Measurements from ENCODE around the gene KLHL22.
"Not testable (repeated sequence)": the region's sequence is repeated elsewhere in the genome, so short reads cannot be mapped to it uniquely, and the experiment has no call there.

The KLHL22 gene

GRCh38 chr22:20494978-20495860 lies at the start of gene KLHL22:
Gene KLHL22 (minus strand): TSS chr22:20495795. CDS start chr22:20489211, 6,584 bp downstream.
- DNase-seq = peak; percentile 50

DNA sequence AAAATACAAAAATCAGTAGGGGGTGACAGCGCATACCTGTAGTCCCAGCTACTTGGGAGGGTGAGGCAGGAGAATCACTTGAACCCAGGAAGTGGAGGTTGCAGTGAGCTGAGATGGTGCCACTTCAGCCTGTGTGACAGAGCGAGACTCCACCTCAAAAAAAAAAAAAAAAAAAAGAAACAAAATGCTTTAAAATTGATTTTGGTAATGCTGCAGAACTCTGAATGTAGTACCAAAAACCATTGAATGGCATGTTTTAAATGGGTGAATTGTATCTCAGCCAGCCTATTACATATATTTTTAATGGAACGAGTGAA lies 49.7 kb upstream of the KLHL22 start:
- DNase-seq = not testable (repeated sequence)

- no peak for DNase-seq
Observed at GRCh38 chr22:20542736-20543135, 47.1 kb upstream of the KLHL22 start.

- DNase-seq = no peak
Observed at GRCh38 chr22:20542055-20542454, 46.5 kb upstream of the KLHL22 start.

- DNase-seq = not testable (repeated sequence)
Observed at GRCh38 chr22:20538875-20539274, 43.3 kb upstream of the KLHL22 start.

- no peak for DNase-seq
Observed at GRCh38 chr22:20537983-20538382, 42.4 kb upstream of the KLHL22 start.

- no peak for DNase-seq
Observed at GRCh38 chr22:20537325-20537756, 41.7 kb upstream of the KLHL22 start.

- DNase-seq = no peak
Observed at GRCh38 chr22:20536590-20537324, 41.2 kb upstream of the KLHL22 start.

- DNase-seq = no peak
Observed at GRCh38 chr22:20533879-20534265, 38.3 kb upstream of the KLHL22 start.

DNA sequence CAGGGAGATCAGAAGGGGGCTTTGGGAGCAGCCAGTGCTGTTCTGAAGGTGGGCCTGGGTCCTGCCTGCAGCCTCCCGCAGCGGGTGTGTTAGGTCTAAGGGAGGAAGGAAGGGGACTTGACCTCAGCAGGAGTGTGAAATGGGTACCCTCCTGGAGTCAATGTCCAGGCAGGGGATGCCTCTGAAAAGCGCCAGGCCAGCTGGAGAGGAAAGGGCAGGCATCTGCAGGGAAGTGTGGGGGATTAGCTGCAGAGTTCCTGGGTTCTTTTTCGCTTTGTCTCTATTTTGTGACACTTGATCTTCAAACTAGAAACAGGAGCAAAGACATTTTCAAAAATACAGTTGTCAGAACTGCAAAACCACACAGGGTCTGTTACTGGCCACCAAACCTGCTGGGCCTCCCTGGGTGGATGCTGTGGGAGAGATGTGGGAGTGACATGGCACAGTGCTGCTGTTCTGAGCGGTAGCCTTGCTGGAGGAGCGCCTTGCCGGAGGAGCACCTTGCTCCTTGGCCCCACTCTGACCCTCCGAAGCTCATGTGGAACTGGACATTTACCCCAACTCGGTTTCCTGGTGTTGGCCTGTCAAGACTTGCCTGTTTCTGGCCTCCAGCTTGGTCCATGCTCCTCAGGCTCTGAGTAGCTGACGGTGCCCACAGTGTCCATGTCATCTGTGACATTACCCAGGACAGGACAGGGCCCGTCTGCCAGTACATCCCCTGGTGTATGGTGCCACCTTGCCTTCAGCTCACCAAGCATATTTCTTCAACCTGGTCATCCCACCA lies 37.7 kb upstream of the KLHL22 start:
- DNase-seq = no peak

DNA sequence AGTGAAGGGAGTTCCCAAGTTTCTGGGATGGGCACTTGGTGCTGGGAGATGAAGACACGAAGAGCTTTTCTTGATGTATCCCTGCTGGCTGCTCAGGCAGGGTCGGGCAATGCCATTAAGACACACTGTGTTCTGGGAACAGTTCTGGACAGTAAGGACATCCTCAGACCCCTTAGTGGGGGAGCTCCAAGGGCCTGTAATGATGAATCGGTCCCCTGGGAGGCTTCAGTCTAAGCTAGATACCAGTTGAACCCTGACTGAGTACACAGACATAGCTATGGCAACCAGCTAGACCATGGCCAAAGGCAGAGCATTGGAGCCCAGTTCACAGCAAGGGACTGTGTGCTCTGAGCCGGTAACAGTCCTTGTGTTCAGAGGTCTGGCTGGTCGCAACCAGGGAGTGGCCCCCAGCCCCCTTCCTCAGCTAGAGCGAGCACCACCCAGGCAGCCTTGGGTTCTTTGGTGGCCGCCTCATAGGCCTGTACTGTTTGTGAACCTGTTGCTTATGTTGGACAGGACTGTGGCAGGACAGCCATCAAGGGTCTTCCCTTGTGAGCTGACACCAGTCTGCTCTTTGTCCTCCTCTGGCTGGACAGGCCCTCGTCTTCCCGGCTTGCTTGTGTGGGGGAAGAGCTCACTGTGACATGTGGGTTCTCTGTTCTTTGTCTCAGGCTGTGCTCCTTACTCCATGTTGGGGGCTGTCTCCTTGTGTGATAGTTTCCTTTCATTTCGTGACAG lies 36.8 kb upstream of the KLHL22 start:
- DNase-seq = no peak

- DNase-seq = no peak
Observed at GRCh38 chr22:20531404-20532201, 36.0 kb upstream of the KLHL22 start.

GRCh38 chr22:20531154-20531403 lies 35.5 kb upstream of the KLHL22 start:
- no peak for DNase-seq

DNA sequence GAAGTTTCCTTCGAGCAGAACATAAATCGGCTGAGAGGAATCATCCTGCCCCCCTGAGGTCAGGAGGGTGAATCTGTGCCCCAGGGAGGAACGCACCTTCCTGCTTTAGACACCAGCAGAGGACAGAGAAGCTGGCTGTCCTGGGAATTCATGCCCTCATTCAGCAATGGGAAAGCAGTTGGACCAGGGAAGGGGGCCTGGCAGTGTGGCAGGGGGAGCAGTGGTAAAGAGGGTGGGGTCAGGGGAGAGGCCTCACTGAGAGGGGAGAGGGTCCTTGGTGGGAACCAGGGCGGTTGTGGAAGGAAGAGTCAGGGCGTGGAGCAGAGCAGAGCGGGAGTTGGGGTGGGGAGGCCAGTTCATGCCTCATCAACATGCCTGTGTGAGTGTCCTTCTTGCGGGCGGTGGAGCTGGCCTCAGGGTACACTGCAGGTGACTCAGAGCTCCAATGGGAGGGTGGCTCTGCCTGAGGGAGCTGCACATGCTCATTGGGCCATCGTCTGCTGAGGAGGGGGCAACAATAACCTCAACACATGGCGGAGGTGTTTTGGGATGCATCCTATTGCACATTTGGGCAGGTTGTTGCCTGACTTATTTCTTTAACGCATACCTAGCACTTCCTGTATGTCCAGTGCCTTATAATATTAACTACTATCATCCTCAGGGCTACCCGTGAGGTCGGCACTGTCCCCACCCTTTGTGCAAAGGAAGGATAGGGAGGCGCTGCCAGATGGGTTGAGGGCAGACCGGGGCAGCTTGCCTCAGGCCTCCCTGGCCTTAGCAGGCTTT lies 35.0 kb upstream of the KLHL22 start:
- DNase-seq = no peak

DNA sequence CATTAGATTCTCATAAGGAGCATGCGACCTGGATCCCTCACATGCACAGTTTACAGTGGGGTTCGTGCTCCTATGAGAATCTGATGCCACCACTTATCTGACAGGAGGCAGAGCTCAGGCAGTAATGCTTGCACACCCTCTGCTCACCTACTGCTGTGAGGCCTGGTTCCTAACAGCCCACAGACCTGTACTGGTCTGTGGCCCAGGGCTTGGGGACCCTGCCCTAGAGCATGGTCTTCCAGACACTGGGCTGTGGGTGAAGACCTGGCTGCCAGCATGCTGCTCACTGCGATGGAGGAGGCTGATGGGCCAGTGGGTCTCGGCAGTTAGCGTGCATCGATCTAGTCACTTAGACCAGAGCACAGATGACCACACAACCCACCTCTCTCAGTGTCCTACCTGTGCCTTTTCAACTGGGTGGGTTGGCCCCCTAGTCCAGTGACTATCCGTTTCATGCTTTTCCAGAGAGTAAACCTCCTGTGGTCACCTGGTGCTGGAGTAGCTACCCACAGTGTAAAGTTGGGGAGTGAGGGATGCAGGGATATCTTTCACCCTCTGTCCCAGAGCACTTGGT lies 32.9 kb upstream of the KLHL22 start:
- no peak for DNase-seq

DNA sequence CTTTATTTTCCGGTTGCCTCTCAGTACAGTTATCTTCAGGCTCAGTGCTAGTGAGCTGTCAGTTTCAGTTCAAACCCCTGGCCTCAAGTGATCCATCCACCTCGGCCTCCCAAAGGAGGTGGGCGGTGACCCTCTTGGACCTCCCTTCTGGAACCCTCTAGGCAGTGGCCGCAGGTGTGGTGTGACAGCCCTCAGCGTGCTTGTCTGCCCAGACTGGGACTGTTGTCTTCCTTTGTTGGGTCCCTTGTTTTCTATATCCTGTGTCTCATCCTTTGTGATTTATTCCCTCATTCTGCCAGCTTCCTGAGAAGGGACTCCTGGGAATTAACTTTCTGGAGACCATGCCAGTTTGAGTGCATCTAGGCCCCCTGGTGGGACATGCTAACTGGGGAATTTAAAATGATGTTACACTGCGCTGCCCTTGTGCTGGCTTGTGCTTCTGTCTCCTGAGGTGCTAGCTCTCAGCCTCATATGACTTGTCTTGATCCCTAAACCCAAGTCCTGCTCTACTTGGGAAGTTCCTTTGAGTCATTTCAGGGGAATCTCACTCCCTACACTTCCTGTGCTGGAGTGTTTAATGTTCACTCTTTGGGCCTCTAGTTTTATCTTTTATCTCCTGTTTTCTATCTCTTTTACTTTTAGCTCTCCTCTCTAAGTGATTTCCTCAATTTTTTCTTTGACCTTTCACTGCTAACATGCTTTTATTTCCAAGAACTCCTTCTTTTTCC lies 31.2 kb upstream of the KLHL22 start:
- no peak for DNase-seq

GRCh38 chr22:20526305-20526627 lies 30.7 kb upstream of the KLHL22 start:
- no peak for DNase-seq

GRCh38 chr22:20525048-20525447 lies 29.5 kb upstream of the KLHL22 start:
- no peak for DNase-seq

DNA sequence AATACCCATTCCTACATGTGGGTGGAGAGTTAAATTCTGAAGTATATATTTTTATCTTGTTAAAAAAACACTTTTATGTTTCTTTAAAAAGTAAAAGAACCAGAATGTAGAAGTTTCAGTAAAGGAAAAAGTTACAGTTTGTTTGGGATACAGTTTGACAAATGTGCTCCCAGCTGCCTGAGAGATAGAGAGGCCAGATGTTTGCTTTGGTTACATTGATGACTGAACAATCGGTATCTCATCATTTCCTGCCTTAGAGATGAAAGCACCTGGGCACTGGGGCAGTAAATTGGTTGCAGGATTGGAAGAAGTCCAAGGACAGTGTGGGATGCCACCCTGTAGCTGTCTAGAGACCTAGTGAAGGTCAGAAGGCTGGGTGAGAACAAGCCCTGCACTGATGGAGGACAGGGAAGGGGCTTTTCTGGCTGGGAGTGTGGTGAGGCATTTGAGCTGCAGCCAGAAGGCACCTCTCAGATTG lies 28.4 kb upstream of the KLHL22 start:
- DNase-seq = no peak
